Stimulated activated CD4-positive, alpha-beta T cell treated with anti-CD3 and anti-CD28 coated beads, Interleukin-15, amount 100 ng/mL, for 1 hour (primary cell): Measurements from ENCODE around the gene SEH1L.

Source experiments
- DNase-seq, 2 donors: peaks; one replicate each; pipeline ENCODE4 v3.0.0-alpha.2; 2020; ENCODE audit warnings: low read depth in 1 of 2, low spot score in 1 of 2

Gene SEH1L

GRCh38 chr18:13035249-13035914 is 87.6 kb downstream of the SEH1L start:
- no peak for DNase-seq

- DNase-seq, result no peak
Observed at GRCh38 chr18:13036622-13037320, 89.0 kb downstream of the SEH1L start.
